SK-N-MC (cell line): ENCODE measurements around the gene PPP1R37.

Experiments
- DNase-seq: peaks from one replicate; pipeline ENCODE4 v3.0.0-alpha.2; 2011; ENCODE audit warnings: low read depth, low spot score
- H3K27ac ChIP-seq: fragments of 200-600 bp; sonication (generic); 2 replicates; pipeline ENCODE4 v1.5.1; 2016; ENCODE audit warnings: mixed run types
- H3K36me3 ChIP-seq: fragments of 200-600 bp; sonication (generic); 2 replicates; pipeline ENCODE4 v1.6.1; 2017; ENCODE audit warnings: antibody characterized with exemption, low read length, mixed read lengths; ENCODE audit not compliant: insufficient read depth
- H3K4me3 ChIP-seq: fragments of 200-600 bp; sonication (generic); 2 replicates; pipeline ENCODE4 v1.5.1; 2016
- H3K9ac ChIP-seq: fragments of 200-600 bp; sonication (generic); 2 replicates; pipeline ENCODE4 v1.8.0; 2017; ENCODE audit warnings: mixed run types, mixed read lengths; ENCODE audit not compliant: insufficient read length
- H3K9me3 ChIP-seq: fragments of 200-600 bp; sonication (generic); 2 replicates; pipeline ENCODE4 v1.6.1; 2017; ENCODE audit warnings: low read depth, mild to moderate bottlenecking, antibody characterized with exemption, low read length, moderate library complexity, mixed read lengths
- EZH2 ChIP-seq: fragments of 200-600 bp; sonication (generic); IDR thresholded peaks from one replicate; pipeline ENCODE4 v1.6.1; 2017; ENCODE audit warnings: antibody characterized with exemption
- FOXP2 ChIP-seq: optimal IDR thresholded peaks from 2 replicates; pipeline ENCODE3; 2011; ENCODE audit warnings: mild to moderate bottlenecking, moderate library complexity; ENCODE audit not compliant: insufficient read depth; ENCODE audit errors: extremely low read length, control extremely low read depth
- POLR2AphosphoS5 ChIP-seq: IDR thresholded peaks from 2 replicates; pipeline ENCODE4 v1.6.1; 2012; ENCODE audit warnings: mild to moderate bottlenecking, low read depth, low read length, borderline replicate concordance

PPP1R37 gene, protein sequence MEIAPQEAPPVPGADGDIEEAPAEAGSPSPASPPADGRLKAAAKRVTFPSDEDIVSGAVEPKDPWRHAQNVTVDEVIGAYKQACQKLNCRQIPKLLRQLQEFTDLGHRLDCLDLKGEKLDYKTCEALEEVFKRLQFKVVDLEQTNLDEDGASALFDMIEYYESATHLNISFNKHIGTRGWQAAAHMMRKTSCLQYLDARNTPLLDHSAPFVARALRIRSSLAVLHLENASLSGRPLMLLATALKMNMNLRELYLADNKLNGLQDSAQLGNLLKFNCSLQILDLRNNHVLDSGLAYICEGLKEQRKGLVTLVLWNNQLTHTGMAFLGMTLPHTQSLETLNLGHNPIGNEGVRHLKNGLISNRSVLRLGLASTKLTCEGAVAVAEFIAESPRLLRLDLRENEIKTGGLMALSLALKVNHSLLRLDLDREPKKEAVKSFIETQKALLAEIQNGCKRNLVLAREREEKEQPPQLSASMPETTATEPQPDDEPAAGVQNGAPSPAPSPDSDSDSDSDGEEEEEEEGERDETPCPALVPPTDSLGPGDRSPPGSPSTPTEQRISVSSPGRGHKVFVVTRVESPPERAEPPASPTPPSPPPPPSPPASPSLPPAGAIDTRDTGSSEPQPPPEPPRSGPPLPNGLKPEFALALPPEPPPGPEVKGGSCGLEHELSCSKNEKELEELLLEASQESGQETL

DNA sequence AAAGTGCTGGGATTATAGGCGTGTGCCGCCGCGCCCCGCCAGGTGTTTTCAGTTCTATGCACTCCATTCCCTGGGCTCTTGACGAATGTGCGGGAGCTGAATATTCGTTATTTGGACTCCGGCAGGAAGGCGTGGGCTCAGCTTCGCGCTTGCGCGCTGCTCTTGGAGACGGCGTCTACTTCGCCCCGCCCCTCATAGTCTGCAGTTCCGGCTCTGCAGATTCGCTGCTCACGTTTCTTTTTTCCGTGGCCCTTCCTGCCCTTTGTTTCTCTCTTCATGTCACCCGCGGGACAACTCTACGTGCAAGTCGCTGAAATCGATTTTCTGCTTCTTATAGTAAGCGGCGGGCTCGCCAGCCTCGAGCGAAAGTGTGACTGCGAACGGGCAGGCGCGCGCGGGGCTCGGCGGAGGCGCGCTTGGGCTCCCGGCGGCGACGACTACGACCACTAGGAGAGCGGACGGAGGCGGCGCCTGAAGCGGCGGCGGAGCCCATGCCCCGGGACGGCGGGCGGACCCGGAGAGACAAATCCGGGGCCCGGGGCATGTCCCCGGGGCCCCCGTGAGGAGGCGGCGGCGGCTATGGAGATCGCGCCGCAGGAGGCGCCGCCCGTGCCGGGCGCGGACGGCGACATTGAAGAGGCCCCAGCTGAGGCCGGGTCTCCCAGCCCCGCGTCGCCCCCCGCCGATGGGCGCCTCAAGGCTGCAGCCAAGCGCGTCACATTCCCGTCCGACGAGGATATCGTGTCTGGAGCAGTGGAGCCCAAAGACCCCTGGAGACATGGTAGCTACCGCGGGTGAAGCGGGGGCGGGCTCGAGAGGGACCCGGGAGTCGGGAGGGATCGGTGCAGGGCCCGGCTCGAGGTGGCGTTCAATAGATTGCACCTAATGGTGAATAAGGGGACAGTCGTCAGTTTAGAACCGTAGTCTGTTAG, at the start of gene PPP1R37:
TSS of gene PPP1R37 (plus strand) at position 433 of the 932 bp plus-strand sequence. CDS start at position 580, 147 bp downstream.
- H3K9ac ChIP-seq: peak within 1 kb of the TSS; percentile 100
- H3K4me3 ChIP-seq: peak within 1 kb of the TSS; percentile 91
- TF ChIP-seq EZH2: no peak
- TF ChIP-seq FOXP2: peak; percentile 36
- peak; percentile 75 for TF ChIP-seq POLR2AphosphoS5
- H3K27ac ChIP-seq: peak within 1 kb of the TSS; percentile 99
- H3K9me3 ChIP-seq: no peaks in the 10 kb centered on the region
- H3K36me3 ChIP-seq: peaks cover 25% of the 10 kb centered on the region
- peak; percentile 93 for DNase-seq

DNA sequence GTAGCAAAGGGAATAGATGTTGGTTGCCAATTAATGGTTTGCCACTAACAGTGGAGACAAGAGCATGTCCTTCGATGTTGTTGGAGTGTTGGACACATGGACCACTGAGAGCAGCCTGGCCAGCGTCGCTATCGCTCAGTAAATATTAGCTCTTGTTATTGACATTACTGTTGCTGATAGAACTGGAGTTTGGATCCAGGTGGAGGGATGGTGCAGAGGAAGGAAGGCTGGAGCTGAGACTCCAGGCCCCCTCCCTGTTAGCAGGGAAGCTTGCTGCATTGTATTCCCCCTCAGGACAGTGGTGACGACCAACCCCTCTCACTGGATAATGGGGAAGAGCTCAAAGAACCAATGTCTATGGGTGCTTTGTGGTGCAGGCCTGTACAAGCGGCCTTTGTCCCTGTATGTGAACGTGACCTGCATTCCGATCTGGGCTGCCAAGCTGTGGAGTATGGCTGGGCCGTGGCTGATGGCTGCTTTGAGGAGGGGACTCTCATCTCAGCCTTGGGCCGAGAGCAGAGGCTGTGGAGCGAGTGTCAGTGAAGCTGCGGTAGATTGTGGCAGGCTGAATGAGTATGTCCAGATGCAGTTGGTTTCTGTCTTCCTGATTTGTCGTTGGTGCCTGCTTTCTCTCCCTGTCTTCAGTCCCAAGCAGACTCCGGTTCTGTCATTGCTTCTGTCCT, 47.2 kb upstream of the PPP1R37 start:
- H3K27ac ChIP-seq: no peak overlapping the region

DNA sequence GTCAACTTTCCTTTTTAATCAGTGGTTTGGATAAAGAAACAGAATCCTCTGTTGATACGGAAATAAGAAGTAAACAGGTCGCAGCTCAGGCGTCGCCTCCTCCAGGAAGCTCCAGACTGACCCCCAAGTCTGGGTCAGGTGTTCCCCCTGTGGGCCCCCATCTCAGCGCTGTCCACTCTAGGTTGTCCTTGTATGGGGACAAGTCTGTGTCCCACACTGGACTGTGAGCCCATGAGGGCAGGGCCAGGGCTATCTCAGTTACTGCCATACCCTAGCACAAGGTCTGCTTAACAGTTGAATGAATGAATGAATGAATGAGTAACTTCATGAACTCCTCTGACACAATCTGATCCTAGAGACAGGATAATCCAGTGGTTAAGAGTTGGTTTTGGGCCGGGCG, 46.6 kb upstream of the PPP1R37 start:
- Histone ChIP-seq H3K27ac (no peak overlapping the region), H3K4me3 (no peak overlapping the region)

More for the DNA sequence above, 47.2 kb upstream of the PPP1R37 start:
- H3K36me3 ChIP-seq: peaks cover 60% of the 10 kb centered on the region
- TF ChIP-seq EZH2: no peak
- no peak for TF ChIP-seq FOXP2
- no peak for TF ChIP-seq POLR2AphosphoS5
- no peak overlapping the region for H3K4me3 ChIP-seq
- no peak overlapping the region for H3K9ac ChIP-seq
- no peaks in the 10 kb centered on the region for H3K9me3 ChIP-seq
- no peak for DNase-seq

DNA sequence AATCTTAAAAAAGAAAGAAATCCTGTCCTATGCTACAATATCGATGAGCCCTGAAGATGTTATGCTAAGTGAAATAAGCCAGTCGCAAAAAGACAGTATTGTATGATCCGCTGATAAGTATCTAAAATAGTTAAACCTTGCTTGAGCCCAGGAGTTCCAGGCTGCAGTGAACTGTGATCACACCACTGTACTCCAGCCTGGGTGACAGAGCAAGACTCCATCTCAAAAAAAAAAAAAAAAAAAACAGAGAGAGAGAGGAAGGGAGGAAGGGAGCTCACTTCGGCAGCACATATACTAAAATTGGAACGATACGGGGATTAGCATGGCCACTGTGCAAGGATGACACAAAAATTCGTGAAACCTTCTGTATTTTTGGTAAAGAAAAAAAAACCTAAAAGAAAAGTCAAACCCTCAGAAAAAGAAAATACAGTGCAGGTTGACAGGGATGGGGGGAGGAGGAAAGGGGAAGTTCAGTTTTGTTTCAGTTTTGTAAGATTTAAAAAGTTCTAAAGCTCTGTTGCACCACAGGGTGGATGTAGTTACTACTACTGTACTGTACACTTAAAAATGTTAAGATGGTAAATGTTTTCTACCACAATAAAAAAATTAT, 45.7 kb upstream of the PPP1R37 start:
- Histone ChIP-seq H3K36me3 (peaks cover 51% of the 10 kb centered on the region), H3K9me3 (no peaks in the 10 kb centered on the region), H3K27ac (no peak overlapping the region), H3K4me3 (no peak overlapping the region), H3K9ac (no peak overlapping the region)
- no peak for TF ChIP-seq EZH2
- no peak for DNase-seq

More for the DNA sequence above, 46.6 kb upstream of the PPP1R37 start:
- TF ChIP-seq EZH2 (no peak), FOXP2 (no peak), POLR2AphosphoS5 (no peak)
- DNase-seq: no peak
- no peak overlapping the region for H3K9ac ChIP-seq
- H3K9me3 ChIP-seq: no peaks in the 10 kb centered on the region
- H3K36me3 ChIP-seq: peaks cover 55% of the 10 kb centered on the region

DNA sequence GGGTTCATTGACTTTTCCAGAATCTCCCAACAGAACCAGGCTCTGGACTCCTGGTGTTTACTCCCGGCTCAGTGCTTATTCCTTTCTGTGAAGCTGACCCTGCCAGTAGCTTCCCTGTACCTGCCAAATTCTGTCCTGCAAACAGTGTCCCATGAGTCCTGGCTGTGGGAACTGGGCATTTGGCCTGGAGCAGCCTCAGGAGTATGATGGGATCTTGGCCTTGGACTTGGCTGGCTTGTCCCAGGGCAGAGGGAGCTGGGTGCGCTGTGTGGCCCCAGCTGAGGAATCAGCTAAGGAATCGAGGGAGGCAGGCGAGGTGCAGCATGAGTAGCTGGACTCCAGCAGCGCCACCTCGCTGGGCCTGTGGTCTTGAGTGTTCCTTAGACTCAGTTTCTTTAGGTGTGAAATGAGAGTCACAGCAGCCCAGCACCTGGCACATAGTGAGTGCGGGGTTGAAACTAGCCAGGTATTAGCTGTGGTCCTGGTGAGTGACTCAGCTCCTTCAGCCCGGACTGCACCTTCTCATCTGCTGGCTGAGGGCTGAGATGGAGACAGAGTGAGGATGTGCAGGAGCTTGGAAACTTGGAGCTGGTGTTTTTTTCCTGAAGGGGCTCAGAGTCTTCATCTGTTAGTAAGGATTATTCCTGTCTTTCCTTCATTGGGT, 43.8 kb upstream of the PPP1R37 start:
- no peak for TF ChIP-seq EZH2
- TF ChIP-seq FOXP2: no peak
- no peak for TF ChIP-seq POLR2AphosphoS5
- no peak overlapping the region for H3K4me3 ChIP-seq
- H3K36me3 ChIP-seq: peaks cover 46% of the 10 kb centered on the region
- H3K9me3 ChIP-seq: no peaks in the 10 kb centered on the region
- no peak for DNase-seq
- H3K27ac ChIP-seq: no peak overlapping the region
- no peak overlapping the region for H3K9ac ChIP-seq

DNA sequence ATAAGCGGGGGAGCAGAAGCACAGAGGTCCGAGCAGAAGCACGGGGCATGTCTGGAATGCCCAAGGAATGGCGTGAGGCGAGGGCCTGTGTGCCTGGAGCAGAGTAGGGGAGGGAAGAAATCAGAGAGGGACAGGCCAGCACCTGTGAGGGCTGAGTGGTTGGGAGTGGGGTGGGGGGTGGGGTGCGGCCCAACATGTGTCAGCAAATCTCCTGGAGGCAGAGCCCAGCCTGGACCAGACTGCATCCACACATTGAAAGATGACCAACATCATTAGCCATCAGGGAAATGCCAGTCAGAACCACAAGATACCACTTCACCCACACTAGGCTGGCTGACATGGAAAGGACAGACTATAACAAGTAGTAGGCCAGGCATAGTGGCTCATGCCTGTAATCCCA, 42.9 kb upstream of the PPP1R37 start:
- Histone ChIP-seq H3K27ac (no peak overlapping the region), H3K9ac (no peak overlapping the region), H3K36me3 (peaks cover 45% of the 10 kb centered on the region)

More for the DNA sequence above, 42.9 kb upstream of the PPP1R37 start:
- TF ChIP-seq FOXP2 (no peak), EZH2 (no peak), POLR2AphosphoS5 (no peak)
- Histone ChIP-seq H3K4me3 (no peak overlapping the region), H3K9me3 (no peaks in the 10 kb centered on the region)
- no peak for DNase-seq
